HG02938 (cell line): ENCODE results near the gene CD68.
"Not testable (repeated sequence)": the region's sequence is repeated elsewhere in the genome, so short reads cannot be mapped to it uniquely, and the experiment has no call there.

Experiments
- ATAC-seq: cut with Tn5 transposase; IDR thresholded peaks from one replicate; pipeline ENCODE4 v1.9.1; 2021; ENCODE audit warnings: mild to moderate bottlenecking, moderate library complexity; ENCODE audit not compliant: unreplicated experiment

The CD68 gene

GRCh38 chr17:7612294-7612640 is 32.8 kb downstream of the CD68 start:
- ATAC-seq = no peak

- ATAC-seq = peak; percentile 1
These were observed 34.5 kb downstream of the CD68 start for GRCh38 chr17:7613769-7614424.

GRCh38 chr17:7614425-7615264 is 35.2 kb downstream of the CD68 start, which contains the start of gene FXR2:
TSS of gene FXR2 (minus strand) at chr17:7614897. CDS start at chr17:7614532, 365 bp downstream.
- ATAC-seq = peak; percentile 86

GRCh38 chr17:7615265-7615747 is 35.9 kb downstream of the CD68 start:
- no peak for ATAC-seq

- ATAC-seq = no peak
These were observed 39.2 kb downstream of the CD68 start for GRCh38 chr17:7618608-7619007.

- ATAC-seq = no peak
These were observed 41.4 kb downstream of the CD68 start for GRCh38 chr17:7620835-7621234.

GRCh38 chr17:7623661-7624060 is 44.2 kb downstream of the CD68 start:
- ATAC-seq = no peak

- ATAC-seq = not testable (repeated sequence)
These were observed 46.3 kb downstream of the CD68 start for GRCh38 chr17:7625749-7626148.

GRCh38 chr17:7626307-7626706 is 46.9 kb downstream of the CD68 start:
- no peak for ATAC-seq

GRCh38 chr17:7626956-7627249 is 47.5 kb downstream of the CD68 start:
- ATAC-seq = no peak

- ATAC-seq = peak; percentile 71
These were observed 48.0 kb downstream of the CD68 start, which contains the start of gene SAT2 for GRCh38 chr17:7627250-7628121. TSS of gene SAT2 (minus strand) at chr17:7627821. CDS start at chr17:7627635, 186 bp downstream.

GRCh38 chr17:7629939-7630571 is 50.6 kb downstream of the CD68 start, which contains the start of gene SHBG:
TSS of gene SHBG (plus strand) at chr17:7630135. CDS start at chr17:7630173, 38 bp downstream.
- no peak for ATAC-seq
